Measurements from ENCODE around the gene LRRC4C.

Gene LRRC4C

GRCh38 chr11:41414771-41415440, 44.5 kb downstream of the LRRC4C start:
- no peak for DNase-seq

- DNase-seq, result no peak
Measured at GRCh38 chr11:41413843-41414242, 45.6 kb downstream of the LRRC4C start.

- no peak for DNase-seq
Measured at GRCh38 chr11:41405812-41406211, 53.6 kb downstream of the LRRC4C start.

- DNase-seq, result no peak
Measured at GRCh38 chr11:41404109-41404508, 55.3 kb downstream of the LRRC4C start.

GRCh38 chr11:41403458-41403857, 56.0 kb downstream of the LRRC4C start:
- DNase-seq, result no peak

- no peak for DNase-seq
Measured at GRCh38 chr11:41400819-41401382, 58.6 kb downstream of the LRRC4C start.

- DNase-seq, result no peak
Measured at GRCh38 chr11:41400124-41400523, 59.3 kb downstream of the LRRC4C start.

- no peak for DNase-seq
Measured at GRCh38 chr11:41399323-41399722, 60.1 kb downstream of the LRRC4C start.

GRCh38 chr11:41398175-41398574, 61.3 kb downstream of the LRRC4C start:
- DNase-seq, result no peak

- DNase-seq, result no peak
Measured at GRCh38 chr11:41394521-41395195, 64.8 kb downstream of the LRRC4C start.

- DNase-seq, result no peak
Measured at GRCh38 chr11:41392596-41392995, 66.9 kb downstream of the LRRC4C start.

- DNase-seq, result no peak
Measured at GRCh38 chr11:41389623-41390130, 69.8 kb downstream of the LRRC4C start.

GRCh38 chr11:41384329-41384728, 75.1 kb downstream of the LRRC4C start:
- no peak for DNase-seq

GRCh38 chr11:41383768-41384167, 75.7 kb downstream of the LRRC4C start:
- no peak for DNase-seq

- no peak for DNase-seq
Measured at GRCh38 chr11:41382927-41383326, 76.5 kb downstream of the LRRC4C start.

GRCh38 chr11:41379084-41379483, 80.4 kb downstream of the LRRC4C start:
- DNase-seq, result no peak

GRCh38 chr11:41377709-41378394, 81.6 kb downstream of the LRRC4C start:
- DNase-seq, result no peak

GRCh38 chr11:41351825-41352224, 107.6 kb downstream of the LRRC4C start:
- DNase-seq, result no peak

- DNase-seq, result no peak
Measured at GRCh38 chr11:41346042-41346441, 113.4 kb downstream of the LRRC4C start.

- no peak for DNase-seq
Measured at GRCh38 chr11:41334007-41334933, 125.2 kb downstream of the LRRC4C start.

GRCh38 chr11:41333357-41333756, 126.1 kb downstream of the LRRC4C start:
- no peak for DNase-seq

GRCh38 chr11:41328324-41328723, 131.1 kb downstream of the LRRC4C start:
- DNase-seq, result no peak
